HCT116 (cell line): ENCODE measurements around the gene MED13L. TPM values are rescaled to one million over a fixed set of nuclear protein-coding genes. Genes with fewer than 3 reads are reported as not detected.

Experiments
- ATAC-seq: fragments of 200-7000 bp; cut with Tn5 transposase; 2 replicates; pipeline ENCODE4 v1.9.1; 2020; ENCODE audit warnings: mild to moderate bottlenecking, moderate library complexity
- BruUV-seq: library from RNA; stranded (reverse); fragments of 400-500 nt; replicated peaks from 2 replicates; lab custom pipeline; 2021; lab: Mats Ljungman, UMichigan
- CTCF ChIA-PET: fragments of 300-600 bp; sonication (Branson Sonifier 250); formaldehyde crosslinking; loops from one replicate; lab custom pipeline; 2021; ENCODE audit warnings: antibody characterized with exemption; lab: Charles Lee
- POLR2A ChIA-PET: fragments of 300-600, 350-600 bp; sonication (Branson Sonifier 250); formaldehyde crosslinking; loops from one replicate; lab custom pipeline; 2021; ENCODE audit warnings: antibody characterized with exemption; lab: Charles Lee
- RAD21 ChIA-PET, 2 experiments: fragments of 300-600 bp; sonication (Branson Sonifier 250); formaldehyde crosslinking; loops; one replicate each; lab custom pipeline; 2023; ENCODE audit warnings: low total read pairs in 2 of 2; ENCODE audit not compliant: uncharacterized antibody in 2 of 2, unreplicated experiment in 2 of 2, low non-redundant PET in 1 of 2; lab: Charles Lee
- DNase-seq: peaks from one replicate; pipeline ENCODE4 v3.0.0-alpha.2; 2010; ENCODE audit warnings: low read depth, low spot score
- H2AFZ ChIP-seq: fragments of 200-600 bp; shearing (Covaris generic), sonication (generic); 2 replicates; pipeline ENCODE4 v1.6.1; 2017; ENCODE audit warnings: low read depth, mixed run types, mixed read lengths, antibody characterized with exemption, low read length; ENCODE audit not compliant: poor library complexity, severe bottlenecking
- H3K27ac ChIP-seq: 2 replicates; pipeline ENCODE4 v1.5.1; 2012; ENCODE audit warnings: low read depth, low read length
- H3K27me3 ChIP-seq: fragments of 200-600 bp; sonication (generic); 2 replicates; pipeline ENCODE4 v1.6.1; 2016; ENCODE audit warnings: mixed run types, low read length, mixed read lengths; ENCODE audit not compliant: insufficient read depth
- H3K36me3 ChIP-seq, 2 experiments: fragments of 200-500 bp in 1 of 2; fragments of 200-600 bp in 1 of 2; sonication (Bioruptor generic) in 1 of 2; sonication (generic) in 1 of 2; 2 replicates each; pipeline versions ENCODE4 v1.5.1 to v1.6.1; 2014 to 2016; ENCODE audit warnings: low read length in 2 of 2, inconsistent platforms in 1 of 2, mixed read lengths in 1 of 2, mixed run types in 1 of 2; ENCODE audit not compliant: insufficient read depth in 2 of 2, control insufficient read depth in 1 of 2
- H3K4me1 ChIP-seq, 2 experiments: fragments of 200-600 bp in 1 of 2; sonication (generic) in 1 of 2; 2 replicates each; pipeline versions ENCODE4 v1.5.1 to v1.6.1; 2012 to 2017; ENCODE audit warnings: low read length in 2 of 2, inconsistent platforms in 1 of 2, mild to moderate bottlenecking in 1 of 2, mixed read lengths in 1 of 2, mixed run types in 1 of 2, moderate library complexity in 1 of 2; ENCODE audit not compliant: insufficient read depth in 2 of 2, control insufficient read depth in 1 of 2
- H3K4me2 ChIP-seq: fragments of 200-600 bp; sonication (generic); 2 replicates; pipeline ENCODE4 v1.6.1; 2017; ENCODE audit warnings: mixed run types, low read length, mixed read lengths
- H3K4me3 ChIP-seq, 2 experiments: fragments of 200-600 bp in 1 of 2; sonication (generic) in 1 of 2; replicated peaks in 1 of 2; 2 replicates each; pipeline ENCODE4 v1.5.1; 2011 to 2016; ENCODE audit warnings: low read length in 2 of 2, control low read depth in 1 of 2, low read depth in 1 of 2, mild to moderate bottlenecking in 1 of 2, mixed read lengths in 1 of 2, mixed run types in 1 of 2
- H3K79me2 ChIP-seq: fragments of 200-600 bp; sonication (generic); 2 replicates; pipeline ENCODE4 v1.6.1; 2017; ENCODE audit warnings: mild to moderate bottlenecking, mixed run types, low read length, moderate library complexity, mixed read lengths; ENCODE audit not compliant: insufficient read depth
- H3K9ac ChIP-seq: fragments of 200-600 bp; sonication (generic); 2 replicates; pipeline ENCODE4 v1.6.1; 2016; ENCODE audit warnings: low read length, mixed read lengths
- H3K9me2 ChIP-seq: fragments of 200-600 bp; sonication (generic), shearing (Covaris generic); 2 replicates; pipeline ENCODE4 v1.6.1; 2017; ENCODE audit warnings: mixed run types, mild to moderate bottlenecking, moderate library complexity; ENCODE audit not compliant: insufficient read depth
- H3K9me3 ChIP-seq, 2 experiments: fragments of 200-500 bp in 1 of 2; fragments of 200-600 bp in 1 of 2; sonication (Bioruptor generic) in 1 of 2; sonication (generic) in 1 of 2; 2 replicates each; pipeline ENCODE4 v1.6.1; 2014 to 2017; ENCODE audit warnings: low read length in 2 of 2, mixed read lengths in 2 of 2, inconsistent platforms in 1 of 2, low read depth in 1 of 2, mild to moderate bottlenecking in 1 of 2, mixed run types in 1 of 2, moderate library complexity in 1 of 2; ENCODE audit not compliant: control insufficient read depth in 1 of 2, insufficient read depth in 1 of 2
- H4K20me1 ChIP-seq: fragments of 200-600 bp; sonication (generic), shearing (Covaris generic); 2 replicates; pipeline ENCODE4 v1.6.1; 2017; ENCODE audit warnings: mixed run types, mild to moderate bottlenecking, moderate library complexity; ENCODE audit not compliant: insufficient read depth
- ATF3 ChIP-seq: IDR thresholded peaks from 2 replicates; pipeline ENCODE4 v1.6.1; 2012
- CBX3 ChIP-seq: IDR thresholded peaks from 2 replicates; pipeline ENCODE4 v1.6.1; 2012; ENCODE audit warnings: low read depth
- CEBPB ChIP-seq: IDR thresholded peaks from 2 replicates; pipeline ENCODE4 v1.6.1; 2012; ENCODE audit warnings: low read depth
- CTCF ChIP-seq, 3 experiments: fragments of 200-600 bp in 1 of 3; sonication (generic) in 1 of 3; IDR thresholded peaks in 2 of 3; conservative IDR thresholded peaks in 1 of 3; 2 replicates each; pipeline ENCODE4 v1.5.1; 2012 to 2017; ENCODE audit warnings: low read depth in 2 of 3, low read length in 2 of 3, antibody characterized with exemption in 1 of 3, borderline replicate concordance in 1 of 3, control low read depth in 1 of 3, mild to moderate bottlenecking in 1 of 3, mixed read lengths in 1 of 3, mixed run types in 1 of 3, moderate library complexity in 1 of 3; ENCODE audit not compliant: insufficient read depth in 1 of 3
- EGR1 ChIP-seq: IDR thresholded peaks from 2 replicates; pipeline ENCODE4 v1.6.1; 2012; ENCODE audit warnings: low read depth
- ELF1 ChIP-seq: IDR thresholded peaks from 2 replicates; pipeline ENCODE4 v1.6.1; 2012; ENCODE audit warnings: low read depth, borderline replicate concordance
- FOSL1 ChIP-seq: IDR thresholded peaks from 2 replicates; pipeline ENCODE4 v1.6.1; 2012; ENCODE audit warnings: low read depth
- MAX ChIP-seq: IDR thresholded peaks from 2 replicates; pipeline ENCODE4 v1.6.1; 2012
- POLR2AphosphoS5 ChIP-seq: IDR thresholded peaks from 2 replicates; pipeline ENCODE4 v1.6.1; 2011; ENCODE audit warnings: mild to moderate bottlenecking, low read depth, low read length, moderate library complexity
- SIN3A ChIP-seq: IDR thresholded peaks from 2 replicates; pipeline ENCODE4 v1.6.1; 2012; ENCODE audit warnings: low read depth
- SP1 ChIP-seq: IDR thresholded peaks from 2 replicates; pipeline ENCODE4 v1.6.1; 2012; ENCODE audit warnings: low read depth
- ZFX ChIP-seq: fragments of 450-650 bp; IDR thresholded peaks from 2 replicates; pipeline ENCODE4 v1.6.1; 2017
- ZNF274 ChIP-seq: fragments of 200-500 bp; sonication (Bioruptor generic); IDR thresholded peaks from 2 replicates; pipeline ENCODE4 v1.6.1; 2014; ENCODE audit warnings: mild to moderate bottlenecking, low read depth, low read length, inconsistent platforms
- intact Hi-C: fragments of 100-400 bp; cut with micrococcal nuclease; formaldehyde crosslinking; loops from 2 replicates; pipeline ENCODE4 v1.10.0; 2022
- total RNA-seq: library from RNA; stranded (reverse); gene quantifications from one replicate; pipeline ENCODE4 v1.2.1, GENCODE V29; 2021; ENCODE audit not compliant: unreplicated experiment

Gene MED13L
- total RNA-seq, 1 experiment from 2014 or later, result 176 TPM

- TF ChIP-seq SIN3A (no peak), EGR1 (no peak), ZFX (no peak)
- TF ChIP-seq, all 23 proteins: peak for 0
These were observed 33.5 kb downstream of the MED13L start (continued) for GRCh38 chr12:116244001-116244400.

- no TSS peak for BruUV-seq
- CTCF ChIA-PET, result no interaction called here
These were observed 34.8 kb downstream of the MED13L start for GRCh38 chr12:116242740-116243139.

More at GRCh38 chr12:116242740-116243139, 34.8 kb downstream of the MED13L start:
- H3K9me3 ChIP-seq, result no peaks in the 10 kb centered on the region
- ChIA-PET POLR2A (interaction anchor here (0.5 kb wide), 1 partner anchor 265 kb away, joined by 3 read pairs; no protein-coding TSS in a partner anchor), RAD21 (no interaction called here)
- H3K4me1 ChIP-seq, result peaks cover 9 to 44% of the 10 kb centered on the region in 2 experiments
- H3K4me3 ChIP-seq, result no peak overlapping the region
- peaks cover 65% of the 10 kb centered on the region; the same call in 1 of the 2 replicates for H4K20me1 ChIP-seq
- no peak for ATAC-seq
- H3K79me2 ChIP-seq, result peaks cover 99% of the 10 kb centered on the region
- no peak for DNase-seq
- no peaks in the 10 kb centered on the region for H3K36me3 ChIP-seq
- intact Hi-C loops, result no loop called here
- H3K9ac ChIP-seq, result no peak overlapping the region
- TF ChIP-seq FOSL1 (no peak), CBX3 (no peak), MAX (no peak), CTCF (IDR thresholded peaks at IDR 0.05 in 2 of 3, conservative IDR thresholded peaks at IDR 0.05 in 1 of 3; ENCODE audit: borderline replicate concordance in 1 of 3, insufficient read depth in 1 of 3, low read depth in 2 of 3, low read length in 2 of 3) (no peak), ZNF274 (no peak), CEBPB (no peak), SP1 (no peak), POLR2AphosphoS5 (no peak), SIN3A (no peak), ATF3 (no peak), ELF1 (no peak), ZFX (no peak), EGR1 (no peak)
- no peak overlapping the region for H2AFZ ChIP-seq
- no peaks in the 10 kb centered on the region for H3K9me2 ChIP-seq
- no peak overlapping the region for H3K4me2 ChIP-seq
- no peaks in the 10 kb centered on the region for H3K27me3 ChIP-seq
- H3K27ac ChIP-seq, result no peak overlapping the region
